HepG2 (cell line): ENCODE data around the gene FETUB. TPM values are rescaled to one million over a fixed set of nuclear protein-coding genes. Genes with fewer than 3 reads are reported as not detected.

ENCODE experiments used
- ARHGAP35 ChIP-seq: sonication (generic); formaldehyde crosslinking; IDR thresholded peaks from 2 replicates; pipeline ENCODE4 v1.9.0; 2022; ENCODE audit warnings: mild to moderate bottlenecking, inconsistent platforms, moderate library complexity, missing genetic modification reagents, borderline replicate concordance
- ERF ChIP-seq: IDR thresholded peaks from 2 replicates; pipeline ENCODE4 v1.6.1; 2018; ENCODE audit warnings: missing biosample characterization, missing genetic modification reagents
- ETV5 ChIP-seq: IDR thresholded peaks from 2 replicates; pipeline ENCODE4 v1.6.1; 2018; ENCODE audit warnings: missing biosample characterization, missing genetic modification reagents, inconsistent platforms, borderline replicate concordance
- FOXC1 ChIP-seq: sonication (generic); formaldehyde crosslinking; IDR thresholded peaks from 2 replicates; pipeline ENCODE4 v1.8.0; 2022; ENCODE audit warnings: mild to moderate bottlenecking, missing genetic modification reagents, borderline replicate concordance
- FOXM1 ChIP-seq: sonication (generic); formaldehyde crosslinking; IDR thresholded peaks from 2 replicates; pipeline ENCODE4 v1.5.0; 2020; ENCODE audit warnings: missing genetic modification reagents
- KMT2B ChIP-seq: IDR thresholded peaks from 2 replicates; pipeline ENCODE4 v1.6.1; 2016; ENCODE audit warnings: missing genetic modification reagents, missing compliant biosample characterization
- NAIF1 ChIP-seq: sonication (generic); formaldehyde crosslinking; IDR thresholded peaks from 2 replicates; pipeline ENCODE4 v1.5.0; 2020; ENCODE audit warnings: mild to moderate bottlenecking, missing genetic modification reagents, borderline replicate concordance
- NFYC ChIP-seq: IDR thresholded peaks from 2 replicates; pipeline ENCODE4 v1.6.1; 2016; ENCODE audit warnings: missing genetic modification reagents, missing compliant biosample characterization
- POLR2AphosphoS5 ChIP-seq: IDR thresholded peaks from 2 replicates; pipeline ENCODE4 v1.6.1; 2012; ENCODE audit warnings: low read depth, low read length
- RBM22 ChIP-seq: fragments of 200-400 bp; formaldehyde crosslinking; optimal IDR thresholded peaks from 2 replicates; pipeline ENCODE3; 2017; ENCODE audit warnings: mild to moderate bottlenecking, low read length, moderate library complexity
- SOX13 ChIP-seq, 3 experiments: fragments of 450-650 bp in 1 of 3; sonication (generic) in 1 of 3; formaldehyde crosslinking in 1 of 3; IDR thresholded peaks in 2 of 3; conservative IDR thresholded peaks in 1 of 3; 2 replicates each; pipeline versions ENCODE4 v1.5.0 to v1.6.1; 2016 to 2020; ENCODE audit warnings: antibody characterized with exemption in 1 of 3, mild to moderate bottlenecking in 1 of 3, missing compliant biosample characterization in 1 of 3, missing genetic modification reagents in 1 of 3, moderate library complexity in 1 of 3
- SP5 ChIP-seq: IDR thresholded peaks from 2 replicates; pipeline ENCODE4 v1.6.1; 2016; ENCODE audit warnings: low read depth, borderline replicate concordance
- SRY ChIP-seq: sonication (generic); formaldehyde crosslinking; IDR thresholded peaks from 2 replicates; pipeline ENCODE4 v1.8.0; 2022; ENCODE audit warnings: mild to moderate bottlenecking, missing genetic modification reagents
- TEAD3 ChIP-seq: optimal IDR thresholded peaks from 2 replicates; pipeline ENCODE3; 2016; ENCODE audit warnings: borderline replicate concordance
- U2AF2 ChIP-seq: fragments of 200-400 bp; formaldehyde crosslinking; IDR thresholded peaks from 2 replicates; pipeline ENCODE4 v1.6.1; 2017; ENCODE audit warnings: low read depth, mild to moderate bottlenecking, low read length
- ZC3H4 ChIP-seq: sonication (generic); formaldehyde crosslinking; IDR thresholded peaks from 2 replicates; pipeline ENCODE4 v1.4.0; 2020; ENCODE audit warnings: missing genetic modification reagents, borderline replicate concordance
- ZFP37 ChIP-seq: sonication (generic); formaldehyde crosslinking; IDR thresholded peaks from 2 replicates; pipeline ENCODE4 v1.4.0; 2020; ENCODE audit warnings: missing genetic modification reagents, borderline replicate concordance
- ZNF329 ChIP-seq: sonication (generic); formaldehyde crosslinking; IDR thresholded peaks from 2 replicates; pipeline ENCODE4 v1.9.0; 2021; ENCODE audit warnings: low read depth, mild to moderate bottlenecking, missing genetic modification reagents
- ZNF33B ChIP-seq: sonication (generic); formaldehyde crosslinking; IDR thresholded peaks from 2 replicates; pipeline ENCODE4 v1.5.1; 2020; ENCODE audit warnings: mild to moderate bottlenecking, missing genetic modification reagents
- polyA plus RNA-seq, 8 experiments: library from polyadenylated mRNA; depleted of rRNA in 3 of 8; stranded (reverse) in 7 of 8; unstranded in 1 of 8; fragments of >200 nt; fragmentation: Illumina TruSeq in 4 of 8; extraction: Trizol in 4 of 8; gene quantifications; 2 replicates each; pipeline versions ENCODE4 v1.2.1 to v1.2.3, GENCODE V29; 2011 to 2016; ENCODE audit warnings: low read depth in 4 of 8, missing spikeins in 1 of 8, mixed read lengths in 1 of 8; ENCODE audit not compliant: insufficient read depth in 1 of 8
- total RNA-seq, 5 experiments: library from RNA; depleted of rRNA; stranded (reverse); fragments of >200 nt; fragmentation: Illumina TruSeq; extraction: Trizol; gene quantifications; 2 replicates each; pipeline ENCODE4 v1.2.3, GENCODE V29; 2016; ENCODE audit warnings: low read depth in 1 of 5
- TF ChIP-seq, protein P1 (sequence below): sonication (generic); formaldehyde crosslinking; IDR thresholded peaks from 2 replicates; pipeline ENCODE4 v1.5.1; 2020; ENCODE audit warnings: mild to moderate bottlenecking, moderate library complexity, missing genetic modification reagents
- TF ChIP-seq, protein P2 (sequence below): sonication (generic); formaldehyde crosslinking; IDR thresholded peaks from 2 replicates; pipeline ENCODE4 v1.5.0; 2020; ENCODE audit warnings: missing genetic modification reagents
- TF ChIP-seq, protein P3 (sequence below): sonication (generic); formaldehyde crosslinking; IDR thresholded peaks from 2 replicates; pipeline ENCODE4 v1.5.0; 2020; ENCODE audit warnings: mild to moderate bottlenecking, missing genetic modification reagents
- TF ChIP-seq, protein P4 (sequence below), 2 experiments: fragments of 450-650 bp in 1 of 2; sonication (generic) in 1 of 2; formaldehyde crosslinking; IDR thresholded peaks; 2 replicates each; pipeline versions ENCODE4 v1.5.0 to v1.8.0; 2020 to 2022; ENCODE audit warnings: mild to moderate bottlenecking in 1 of 2, missing genetic modification reagents in 1 of 2

Gene FETUB
- total and polyA plus RNA-seq, 2 of the 13 experiments (the other 11 are each of a cell fraction or from before 2014, with no cell fraction given) = 2.1 to 4.4 TPM

DNA sequence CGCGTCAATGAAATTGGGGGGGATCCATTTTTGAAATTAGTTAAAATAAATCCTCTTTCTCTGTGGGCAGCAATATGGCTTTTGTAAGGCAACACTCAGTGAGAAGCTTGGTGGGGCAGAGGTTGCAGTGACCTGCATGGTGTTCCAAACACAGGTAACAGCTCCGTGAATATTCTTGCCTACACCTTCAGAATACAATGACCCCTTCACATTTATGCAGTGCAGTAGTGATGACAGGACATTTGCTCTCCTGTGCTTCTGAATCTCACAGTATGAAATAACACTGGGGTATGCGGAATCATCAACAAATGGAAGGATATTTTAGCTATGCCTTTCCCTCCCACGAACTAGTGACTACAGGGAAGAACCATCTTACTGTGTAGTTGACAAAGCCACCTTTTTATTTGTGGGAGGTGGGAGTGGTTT, 20.4 kb upstream of the FETUB start (continued):
- TF ChIP-seq ZNF329 (CRISPR knock-in tag) (0 out of 2 replicates have a peak, but pooled peaks have one; percentile 49), FOXM1 (CRISPR knock-in tag) (no peak), ZNF33B (CRISPR knock-in tag) (peak; percentile 24; the same call in 1 of the 2 replicates), ZFP37 (CRISPR knock-in tag) (peak; percentile 55; the same call in 1 of the 2 replicates), U2AF2 (0 out of 2 replicates have a peak, but pooled peaks have one; percentile 4), NAIF1 (CRISPR knock-in tag) (0 out of 2 replicates have a peak, but pooled peaks have one; percentile 16), NFYC (CRISPR knock-in tag) (peak; percentile 39; the same call in 1 of the 2 replicates), FOXC1 (CRISPR knock-in tag) (no peak), SRY (CRISPR knock-in tag) (peak; percentile 74; the same call in 1 of the 2 replicates), POLR2AphosphoS5 (peak; percentile 83), ARHGAP35 (CRISPR knock-in tag) (0 out of 2 replicates have a peak, but pooled peaks have one; percentile 9), RBM22 (peak; percentile 99), TEAD3 (peak; percentile 12), KMT2B (CRISPR knock-in tag) (peak; percentile 29; the same call in 1 of the 2 replicates), SOX13 (IDR thresholded peaks at IDR 0.05) (peak; percentile 36; the same call in 1 of the 2 replicates), SOX13 (CRISPR knock-in tag; conservative IDR thresholded peaks at IDR 0.05 in 1 of 2, IDR thresholded peaks at IDR 0.05 in 1 of 2) (no peak), SP5 (CRISPR knock-in tag) (peak; percentile 25), ERF (peak; percentile 2; the same call in 1 of the 2 replicates), ZC3H4 (CRISPR knock-in tag) (0 out of 2 replicates have a peak, but pooled peaks have one; percentile 40), ETV5 (no peak)
- TF ChIP-seq, protein P1, sequence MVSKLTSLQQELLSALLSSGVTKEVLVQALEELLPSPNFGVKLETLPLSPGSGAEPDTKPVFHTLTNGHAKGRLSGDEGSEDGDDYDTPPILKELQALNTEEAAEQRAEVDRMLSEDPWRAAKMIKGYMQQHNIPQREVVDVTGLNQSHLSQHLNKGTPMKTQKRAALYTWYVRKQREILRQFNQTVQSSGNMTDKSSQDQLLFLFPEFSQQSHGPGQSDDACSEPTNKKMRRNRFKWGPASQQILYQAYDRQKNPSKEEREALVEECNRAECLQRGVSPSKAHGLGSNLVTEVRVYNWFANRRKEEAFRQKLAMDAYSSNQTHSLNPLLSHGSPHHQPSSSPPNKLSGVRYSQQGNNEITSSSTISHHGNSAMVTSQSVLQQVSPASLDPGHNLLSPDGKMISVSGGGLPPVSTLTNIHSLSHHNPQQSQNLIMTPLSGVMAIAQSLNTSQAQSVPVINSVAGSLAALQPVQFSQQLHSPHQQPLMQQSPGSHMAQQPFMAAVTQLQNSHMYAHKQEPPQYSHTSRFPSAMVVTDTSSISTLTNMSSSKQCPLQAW = 0 out of 2 replicates have a peak, but pooled peaks have one; percentile 12
- TF ChIP-seq, protein P2, sequence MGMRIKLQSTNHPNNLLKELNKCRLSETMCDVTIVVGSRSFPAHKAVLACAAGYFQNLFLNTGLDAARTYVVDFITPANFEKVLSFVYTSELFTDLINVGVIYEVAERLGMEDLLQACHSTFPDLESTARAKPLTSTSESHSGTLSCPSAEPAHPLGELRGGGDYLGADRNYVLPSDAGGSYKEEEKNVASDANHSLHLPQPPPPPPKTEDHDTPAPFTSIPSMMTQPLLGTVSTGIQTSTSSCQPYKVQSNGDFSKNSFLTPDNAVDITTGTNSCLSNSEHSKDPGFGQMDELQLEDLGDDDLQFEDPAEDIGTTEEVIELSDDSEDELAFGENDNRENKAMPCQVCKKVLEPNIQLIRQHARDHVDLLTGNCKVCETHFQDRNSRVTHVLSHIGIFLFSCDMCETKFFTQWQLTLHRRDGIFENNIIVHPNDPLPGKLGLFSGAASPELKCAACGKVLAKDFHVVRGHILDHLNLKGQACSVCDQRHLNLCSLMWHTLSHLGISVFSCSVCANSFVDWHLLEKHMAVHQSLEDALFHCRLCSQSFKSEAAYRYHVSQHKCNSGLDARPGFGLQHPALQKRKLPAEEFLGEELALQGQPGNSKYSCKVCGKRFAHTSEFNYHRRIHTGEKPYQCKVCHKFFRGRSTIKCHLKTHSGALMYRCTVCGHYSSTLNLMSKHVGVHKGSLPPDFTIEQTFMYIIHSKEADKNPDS (CRISPR knock-in tag) = no peak
- TF ChIP-seq, protein P3, sequence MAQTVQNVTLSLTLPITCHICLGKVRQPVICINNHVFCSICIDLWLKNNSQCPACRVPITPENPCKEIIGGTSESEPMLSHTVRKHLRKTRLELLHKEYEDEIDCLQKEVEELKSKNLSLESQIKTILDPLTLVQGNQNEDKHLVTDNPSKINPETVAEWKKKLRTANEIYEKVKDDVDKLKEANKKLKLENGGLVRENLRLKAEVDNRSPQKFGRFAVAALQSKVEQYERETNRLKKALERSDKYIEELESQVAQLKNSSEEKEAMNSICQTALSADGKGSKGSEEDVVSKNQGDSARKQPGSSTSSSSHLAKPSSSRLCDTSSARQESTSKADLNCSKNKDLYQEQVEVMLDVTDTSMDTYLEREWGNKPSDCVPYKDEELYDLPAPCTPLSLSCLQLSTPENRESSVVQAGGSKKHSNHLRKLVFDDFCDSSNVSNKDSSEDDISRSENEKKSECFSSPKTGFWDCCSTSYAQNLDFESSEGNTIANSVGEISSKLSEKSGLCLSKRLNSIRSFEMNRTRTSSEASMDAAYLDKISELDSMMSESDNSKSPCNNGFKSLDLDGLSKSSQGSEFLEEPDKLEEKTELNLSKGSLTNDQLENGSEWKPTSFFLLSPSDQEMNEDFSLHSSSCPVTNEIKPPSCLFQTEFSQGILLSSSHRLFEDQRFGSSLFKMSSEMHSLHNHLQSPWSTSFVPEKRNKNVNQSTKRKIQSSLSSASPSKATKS (CRISPR knock-in tag) = peak; percentile 81; the same call in 1 of the 2 replicates
- TF ChIP-seq, protein P4, sequence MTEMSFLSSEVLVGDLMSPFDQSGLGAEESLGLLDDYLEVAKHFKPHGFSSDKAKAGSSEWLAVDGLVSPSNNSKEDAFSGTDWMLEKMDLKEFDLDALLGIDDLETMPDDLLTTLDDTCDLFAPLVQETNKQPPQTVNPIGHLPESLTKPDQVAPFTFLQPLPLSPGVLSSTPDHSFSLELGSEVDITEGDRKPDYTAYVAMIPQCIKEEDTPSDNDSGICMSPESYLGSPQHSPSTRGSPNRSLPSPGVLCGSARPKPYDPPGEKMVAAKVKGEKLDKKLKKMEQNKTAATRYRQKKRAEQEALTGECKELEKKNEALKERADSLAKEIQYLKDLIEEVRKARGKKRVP (CRISPR knock-in tag; IDR thresholded peaks at IDR 0.05) = no peak
